Breast epithelium (tissue), 3 donors: Measurements from ENCODE around the gene CADM2.

Experiments
- CTCF ChIP-seq, 3 donors: fragments of 450-650 bp; IDR thresholded peaks; one replicate each; pipeline ENCODE4 v1.5.1; 2016 to 2017; ENCODE audit warnings: antibody characterized with exemption in 3 of 3, mild to moderate bottlenecking in 3 of 3, moderate library complexity in 3 of 3
- POLR2A ChIP-seq: fragments of 450-650 bp; IDR thresholded peaks from one replicate; pipeline ENCODE4 v1.6.1; 2016; ENCODE audit warnings: antibody characterized with exemption, mild to moderate bottlenecking, moderate library complexity
- POLR2AphosphoS5 ChIP-seq, 3 donors: sonication (generic); formaldehyde crosslinking; IDR thresholded peaks; one replicate each; pipeline ENCODE4 v1.6.1; 2017; ENCODE audit warnings: antibody characterized with exemption in 3 of 3

- TF ChIP-seq CTCF (IDR thresholded peaks at IDR 0.05), result no peak
- TF ChIP-seq POLR2AphosphoS5 (IDR thresholded peaks at IDR 0.05), result no peak
- TF ChIP-seq POLR2A, result no peak
These were observed 614.2 kb downstream of the CADM2 start for GRCh38 chr3:85572978-85573377.
